Adrenal gland (tissue), 12 donors: ENCODE measurements around the gene INHBB. TPM values are rescaled to one million over a fixed set of nuclear protein-coding genes. Genes with fewer than 3 reads are reported as not detected.

Experiments used
- DNase-seq, 7 donors: peaks; one replicate each; pipeline ENCODE4 v3.0.0-alpha.2; 2019 to 2020
- H3K27ac ChIP-seq, 5 donors: fragments of 200-600 bp; sonication (generic) in 4 of 5; 1 replicate in 3 of 5; 2 replicates in 2 of 5; pipeline versions ENCODE4 v1.5.1 to v1.8.0; 2016 to 2020; ENCODE audit warnings: mild to moderate bottlenecking in 1 of 5
- H3K27me3 ChIP-seq: fragments of 200-600 bp; 2 replicates; pipeline ENCODE4 v1.8.0; 2021
- H3K36me3 ChIP-seq, 2 donors: fragments of 200-600 bp; replicated peaks in 1 of 2; 1 replicate in 1 of 2; 2 replicates in 1 of 2; pipeline versions ENCODE4 v1.5.1 to v1.8.0; 2018 to 2022
- H3K4me1 ChIP-seq, 2 donors: fragments of 200-600 bp; replicated peaks in 1 of 2; 1 replicate in 1 of 2; 2 replicates in 1 of 2; pipeline versions ENCODE4 v1.5.1 to v1.8.0; 2018 to 2021
- H3K4me3 ChIP-seq, 4 donors: fragments of 200-600 bp; sonication (generic) in 3 of 4; one replicate each; pipeline ENCODE4 v1.5.1; 2016 to 2018
- H3K9me3 ChIP-seq, 3 donors: fragments of 200-600 bp; sonication (generic) in 1 of 3; replicated peaks in 1 of 3; 1 replicate in 2 of 3; 2 replicates in 1 of 3; pipeline versions ENCODE4 v1.5.1 to v1.8.0; 2016 to 2021
- CTCF ChIP-seq, 6 experiments: fragments of 450-650 bp in 4 of 6; fragments of 200-600 bp in 2 of 6; sonication (generic) in 1 of 6; IDR thresholded peaks; 1 replicate in 5 of 6; 2 replicates in 1 of 6; pipeline versions ENCODE4 v1.5.1 to v1.8.0; 2016 to 2021; ENCODE audit warnings: antibody characterized with exemption in 6 of 6, mild to moderate bottlenecking in 2 of 6, moderate library complexity in 1 of 6
- POLR2A ChIP-seq, 2 donors: fragments of 450-650 bp; IDR thresholded peaks; one replicate each; pipeline ENCODE4 v1.6.1; 2017; ENCODE audit warnings: antibody characterized with exemption in 2 of 2, mild to moderate bottlenecking in 2 of 2, moderate library complexity in 1 of 2
- WGBS, 4 donors: extraction: QIAGEN DNeasy Blood & Tissue Kit in 2 of 4; methylation state at CpG; one replicate each; pipeline versions ENCODE4 v1.1.5 to v1.1.7; 2013 to 2017; 5-methylcytosine and 5-hydroxymethylcytosine counted together
- intact Hi-C, 2 donors: fragments of 100-400 bp; cut with DNase I; formaldehyde crosslinking; loops; one replicate each; pipeline versions ENCODE4 v1.14.1 to v1.15.0; 2022 to 2023
- polyA plus RNA-seq, 3 donors: library from polyadenylated mRNA; stranded (reverse); fragments of 200-250 nt in 2 of 3; fragments of 350-450 nt in 1 of 3; fragmentation: Illumina TruSeq in 1 of 3; extraction: RNeasy Lipid Tissue Mini Kit (QIAGEN cat#74804) in 1 of 3; gene quantifications; one replicate each; pipeline ENCODE4 v1.2.3, GENCODE V29; 2013 to 2014
- total RNA-seq, 9 donors: library from RNA; depleted of rRNA in 4 of 9; stranded (reverse); fragments of >200 nt in 4 of 9; fragments of 120-200 nt in 1 of 9; fragmentation: NEBNext Ultra II Directional in 1 of 9; extraction: Animal tissue kit (Norgen Biotek cat#: 25700) in 1 of 9; gene quantifications; one replicate each; pipeline versions ENCODE4 v1.1.0 to v1.2.4, GENCODE V29; 2013 to 2023
- donor health status: healthy with polysubstance abuse.
- donor health status: Bipolar disorder and iron deficiency.
- donor health status: DM: yes; HTN: yes; CAD: no.
- donor health status: DM: no; HTN: no; CAD: no.
- donor health status: DM: no; HTN: no; CAD: no.
- donor health status: DM: yes; HTN: yes; CAD: no.

The INHBB gene
- total and polyA plus RNA-seq, 12 donors = 0.28 to 9.1 (median 6.8) TPM

GRCh38 chr2:120348737-120349439 is 3.0 kb downstream of the INHBB start:
- no peak overlapping the region for H3K4me3 ChIP-seq
- intact Hi-C loops = loop anchor here (5.0 to 10.0 kb wide), 3 partner anchors 176 to 328 kb away; no protein-coding TSS in a partner anchor
- peaks cover 15% of the 10 kb centered on the region for H3K27me3 ChIP-seq
- H3K9me3 ChIP-seq = no peaks in the 10 kb centered on the region
- DNase-seq = no peak
- H3K4me1 ChIP-seq = peaks cover 14 to 23% of the 10 kb centered on the region in 2 donors
- TF ChIP-seq CTCF (IDR thresholded peaks at IDR 0.05) (no peak), POLR2A (IDR thresholded peaks at IDR 0.05) (no peak)
- no peaks in the 10 kb centered on the region for H3K36me3 ChIP-seq
- no peak overlapping the region for H3K27ac ChIP-seq
- WGBS, 4 donors = 77 to 84% (median 82%) methylated on average over 25 to 27 of the region's 27 CpGs

GRCh38 chr2:120349440-120349921 is 3.5 kb downstream of the INHBB start:
- no peaks in the 10 kb centered on the region for H3K36me3 ChIP-seq
- no peaks in the 10 kb centered on the region for H3K9me3 ChIP-seq
- intact Hi-C loops = loop anchor here (5.0 to 10.0 kb wide), 3 partner anchors 175 to 328 kb away; no protein-coding TSS in a partner anchor
- DNase-seq = no peak
- peaks cover 8 to 17% of the 10 kb centered on the region in 2 donors for H3K4me1 ChIP-seq
- H3K27ac ChIP-seq = no peak overlapping the region
- peaks cover 12% of the 10 kb centered on the region for H3K27me3 ChIP-seq
- TF ChIP-seq CTCF (IDR thresholded peaks at IDR 0.05) (no peak), POLR2A (IDR thresholded peaks at IDR 0.05) (no peak)
- no peak overlapping the region for H3K4me3 ChIP-seq
- WGBS, 4 donors = 87 to 96% (median 90%) methylated on average over 15 to 31 of the region's 31 CpGs

- Histone ChIP-seq H3K36me3 (no peaks in the 10 kb centered on the region), H3K4me1 (peaks cover 2 to 11% of the 10 kb centered on the region in 2 donors), H3K27ac (no peak overlapping the region), H3K4me3 (no peak overlapping the region), H3K27me3 (peaks cover 12% of the 10 kb centered on the region), H3K9me3 (no peaks in the 10 kb centered on the region)
- intact Hi-C loops = no loop called here
- 76 to 87% (median 83%) methylated on average over 17 of the region's 17 CpGs for WGBS, 4 donors
- TF ChIP-seq CTCF (IDR thresholded peaks at IDR 0.05) (no peak), POLR2A (IDR thresholded peaks at IDR 0.05) (no peak)
- no peak for DNase-seq
Observed at GRCh38 chr2:120350080-120350479, 4.1 kb downstream of the INHBB start.

- DNase-seq = no peak
Observed at GRCh38 chr2:120350801-120351320, 4.9 kb downstream of the INHBB start.

More at GRCh38 chr2:120350801-120351320, 4.9 kb downstream of the INHBB start:
- no peaks in the 10 kb centered on the region for H3K36me3 ChIP-seq
- intact Hi-C loops = no loop called here
- peaks cover 0 to 11% of the 10 kb centered on the region in 2 donors for H3K4me1 ChIP-seq
- TF ChIP-seq CTCF (IDR thresholded peaks at IDR 0.05) = no peak
- TF ChIP-seq POLR2A (IDR thresholded peaks at IDR 0.05) = no peak
- H3K27ac ChIP-seq = no peak overlapping the region
- WGBS, 4 donors = 86 to 94% (median 91%) methylated on average over 23 of the region's 23 CpGs
- peaks cover 12% of the 10 kb centered on the region for H3K27me3 ChIP-seq
- H3K9me3 ChIP-seq = no peaks in the 10 kb centered on the region
- H3K4me3 ChIP-seq = no peak overlapping the region
